Activated CD4-positive, CD25-positive, alpha-beta regulatory T cell treated with anti-CD3 and anti-CD28 coated beads, Interleukin-2, amount 50 U/mL, for 16 hours (primary cell): ENCODE results near the gene CACNB3.

ENCODE experiments used
- DNase-seq: peaks from one replicate; pipeline ENCODE4 v3.0.0-alpha.2; 2020; ENCODE audit warnings: low read depth, low spot score

The CACNB3 gene

GRCh38 chr12:48817873-48818830 is at the start of gene CACNB3:
CACNB3 (plus strand) TSS chr12:48818496; CDS start chr12:48818930, 434 bp downstream.
- peak; percentile 33 for DNase-seq

GRCh38 chr12:48768736-48769135 is 49.6 kb upstream of the CACNB3 start:
- DNase-seq: no peak

GRCh38 chr12:48770756-48771155 is 47.5 kb upstream of the CACNB3 start:
- DNase-seq: no peak

GRCh38 chr12:48771588-48772112 is 46.6 kb upstream of the CACNB3 start:
- DNase-seq: no peak

GRCh38 chr12:48773686-48774085 is 44.6 kb upstream of the CACNB3 start:
- no peak for DNase-seq

- no peak for DNase-seq
Measured at GRCh38 chr12:48774516-48774915, 43.8 kb upstream of the CACNB3 start.

GRCh38 chr12:48775299-48775698 is 43.0 kb upstream of the CACNB3 start:
- no peak for DNase-seq

GRCh38 chr12:48775991-48776649 is 42.2 kb upstream of the CACNB3 start:
- no peak for DNase-seq

- no peak for DNase-seq
Measured at GRCh38 chr12:48776956-48777355, 41.3 kb upstream of the CACNB3 start.

GRCh38 chr12:48777501-48778400 is 40.5 kb upstream of the CACNB3 start:
- no peak for DNase-seq

- no peak for DNase-seq
Measured at GRCh38 chr12:48779869-48780268, 38.4 kb upstream of the CACNB3 start.

- DNase-seq: no peak
Measured at GRCh38 chr12:48780381-48781025, 37.8 kb upstream of the CACNB3 start.

- no peak for DNase-seq
Measured at GRCh38 chr12:48781750-48782456, 36.4 kb upstream of the CACNB3 start.

- DNase-seq: no peak
Measured at GRCh38 chr12:48782457-48783395, 35.6 kb upstream of the CACNB3 start.

- no peak for DNase-seq
Measured at GRCh38 chr12:48783432-48783831, 34.9 kb upstream of the CACNB3 start.

GRCh38 chr12:48786591-48787544 is 31.4 kb upstream of the CACNB3 start:
- DNase-seq: no peak

- no peak for DNase-seq
Measured at GRCh38 chr12:48787791-48788523, 30.3 kb upstream of the CACNB3 start.

- no peak for DNase-seq
Measured at GRCh38 chr12:48788524-48788853, 29.8 kb upstream of the CACNB3 start.
